ENCODE measurements around the gene FRRS1L.

The FRRS1L gene

GRCh38 chr9:109109967-109110328, 57.1 kb downstream of the FRRS1L start:
- H3K4me3 ChIP-seq (ENCODE audit: low read depth, low read length), result no peak overlapping the region

GRCh38 chr9:109108318-109108717, 58.7 kb downstream of the FRRS1L start:
- H3K4me3 ChIP-seq (ENCODE audit: low read depth, low read length), result no peak overlapping the region
- no peak for TF ChIP-seq CTCF (IDR thresholded peaks at IDR 0.05; ENCODE audit: borderline replicate concordance, insufficient read depth, low read depth, low read length)

More at GRCh38 chr9:109109967-109110328, 57.1 kb downstream of the FRRS1L start:
- TF ChIP-seq CTCF (IDR thresholded peaks at IDR 0.05; ENCODE audit: borderline replicate concordance, insufficient read depth, low read depth, low read length), result no peak

- H3K4me3 ChIP-seq (ENCODE audit: low read depth, low read length), result no peak overlapping the region
- no peak for TF ChIP-seq CTCF (IDR thresholded peaks at IDR 0.05; ENCODE audit: borderline replicate concordance, insufficient read depth, low read depth, low read length)
Measured at GRCh38 chr9:109107402-109108240, 59.4 kb downstream of the FRRS1L start.

GRCh38 chr9:109101810-109102209, 65.2 kb downstream of the FRRS1L start:
- no peak for TF ChIP-seq CTCF (IDR thresholded peaks at IDR 0.05; ENCODE audit: borderline replicate concordance, insufficient read depth, low read depth, low read length)
- no peak overlapping the region for H3K4me3 ChIP-seq (ENCODE audit: low read depth, low read length)

GRCh38 chr9:109101202-109101595, 65.8 kb downstream of the FRRS1L start:
- TF ChIP-seq CTCF (IDR thresholded peaks at IDR 0.05; ENCODE audit: borderline replicate concordance, insufficient read depth, low read depth, low read length), result no peak
- no peak overlapping the region for H3K4me3 ChIP-seq (ENCODE audit: low read depth, low read length)

GRCh38 chr9:109100543-109101201, 66.4 kb downstream of the FRRS1L start:
- no peak overlapping the region for H3K4me3 ChIP-seq (ENCODE audit: low read depth, low read length)
- no peak for TF ChIP-seq CTCF (IDR thresholded peaks at IDR 0.05; ENCODE audit: borderline replicate concordance, insufficient read depth, low read depth, low read length)

- H3K4me3 ChIP-seq (ENCODE audit: low read depth, low read length), result no peak overlapping the region
- no peak for TF ChIP-seq CTCF (IDR thresholded peaks at IDR 0.05; ENCODE audit: borderline replicate concordance, insufficient read depth, low read depth, low read length)
Measured at GRCh38 chr9:109098960-109099308, 68.1 kb downstream of the FRRS1L start.
